ENCODE data around the gene SH3BGRL2.
"Not testable (repeated sequence)": the region's sequence is repeated elsewhere in the genome, so short reads cannot be mapped to it uniquely, and the experiment has no call there.

SH3BGRL2 gene

DNA sequence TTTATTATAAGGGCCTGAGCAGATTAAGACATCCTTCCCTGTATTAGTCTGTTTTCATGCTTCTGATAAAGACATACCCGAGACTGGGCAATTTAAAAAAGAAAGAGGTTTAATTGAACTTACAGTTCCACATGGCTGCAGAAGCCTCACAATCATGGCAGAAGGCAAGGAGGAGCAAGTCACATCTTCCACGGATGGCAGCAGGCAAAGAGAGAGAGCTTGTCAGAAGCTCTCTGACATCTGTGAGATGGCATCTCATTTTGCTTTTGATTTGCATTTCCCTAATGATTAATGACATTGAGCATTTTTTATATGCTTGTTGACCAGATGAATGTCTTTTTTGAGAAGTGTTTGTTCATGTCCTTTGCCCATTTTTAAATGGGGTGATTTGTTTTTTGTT, 114.2 kb downstream of the SH3BGRL2 start:
- DNase-seq (ENCODE audit: low read depth in 2 of 2): not testable (repeated sequence)

DNA sequence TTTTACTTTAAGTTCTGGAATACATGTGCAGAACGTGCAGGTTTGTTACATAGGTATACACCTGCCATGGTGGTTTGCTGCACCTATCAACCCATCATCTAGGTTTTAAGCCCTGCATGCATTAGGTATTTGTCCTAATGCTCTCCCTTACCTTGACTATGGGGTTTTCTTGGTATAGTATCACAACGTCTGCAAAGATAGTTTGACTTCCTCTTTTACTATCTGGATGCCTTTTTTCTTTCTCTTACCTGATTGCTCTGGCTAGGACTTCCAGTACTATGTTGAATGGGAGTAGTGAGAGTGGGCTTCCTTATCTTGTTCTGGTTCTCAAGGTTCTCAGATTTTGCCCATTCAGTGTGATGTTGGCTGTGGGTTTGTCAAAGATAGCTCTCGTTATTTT, 115.2 kb downstream of the SH3BGRL2 start:
- DNase-seq (ENCODE audit: low read depth in 2 of 2): not testable (repeated sequence)

DNA sequence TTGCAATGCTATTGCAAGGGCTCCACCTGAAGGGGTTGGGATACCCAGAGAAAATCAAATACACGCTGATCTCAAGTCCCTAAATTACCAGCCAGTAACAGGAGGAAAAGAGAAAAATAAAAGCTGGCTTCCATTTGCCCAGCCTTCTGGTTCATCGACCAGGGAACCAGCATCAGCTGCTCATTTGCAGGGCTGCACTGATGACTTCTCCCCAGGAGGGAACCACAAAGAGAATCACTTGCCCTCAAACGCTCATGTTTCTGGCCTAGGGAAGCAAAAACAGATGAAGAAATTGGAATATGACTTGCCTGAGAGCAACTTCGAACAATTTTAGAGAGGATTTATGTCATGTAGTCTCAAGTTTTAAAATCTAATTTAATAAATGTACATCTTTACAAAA, 119.7 kb downstream of the SH3BGRL2 start:
- DNase-seq (ENCODE audit: low read depth in 2 of 2): no peak
